Astrocyte (in vitro differentiated cells and primary cell): ENCODE measurements around the gene NDUFS2. TPM values are rescaled to one million over a fixed set of nuclear protein-coding genes. Genes with fewer than 3 reads are reported as not detected.

Experiments
- DNase-seq: peaks from one replicate; pipeline ENCODE4 v3.0.0-alpha.2; 2010; ENCODE audit warnings: low read depth
- FAIRE-seq: peaks from 2 replicates; lab custom pipeline; 2011; peaks lifted over from hg19 to GRCh38; lab: Jason Lieb, UNC
- H2AFZ ChIP-seq: 2 replicates; pipeline ENCODE4 v1.6.0; 2012; ENCODE audit warnings: low read depth, low read length, inconsistent platforms
- H3K27ac ChIP-seq: 2 replicates; pipeline ENCODE4 v1.5.1; 2011; ENCODE audit warnings: low read depth, low read length, inconsistent platforms
- H3K27me3 ChIP-seq: 2 replicates; pipeline ENCODE4 v1.6.0; 2011; ENCODE audit warnings: low read length, inconsistent platforms; ENCODE audit not compliant: insufficient read depth
- H3K36me3 ChIP-seq: 2 replicates; pipeline ENCODE4 v1.5.1; 2011; ENCODE audit warnings: low read length, inconsistent platforms; ENCODE audit not compliant: insufficient read depth
- H3K4me1 ChIP-seq: 2 replicates; pipeline ENCODE4 v1.5.1; 2011; ENCODE audit warnings: low read length, inconsistent platforms; ENCODE audit not compliant: insufficient read depth
- H3K4me2 ChIP-seq: 2 replicates; pipeline ENCODE4 v1.6.0; 2012; ENCODE audit warnings: low read length, inconsistent platforms
- H3K4me3 ChIP-seq: 2 replicates; pipeline ENCODE4 v1.5.1; 2011; ENCODE audit warnings: low read depth, mild to moderate bottlenecking, low read length, inconsistent platforms; ENCODE audit not compliant: insufficient read depth
- H3K79me2 ChIP-seq: 2 replicates; pipeline ENCODE4 v1.6.0; 2012; ENCODE audit warnings: mild to moderate bottlenecking, low read length, inconsistent platforms; ENCODE audit not compliant: insufficient read depth
- H3K9ac ChIP-seq: 2 replicates; pipeline ENCODE4 v1.6.0; 2012; ENCODE audit warnings: mild to moderate bottlenecking, low read length, inconsistent platforms
- H3K9me3 ChIP-seq: 2 replicates; pipeline ENCODE4 v1.5.1; 2012; ENCODE audit warnings: low read depth, mild to moderate bottlenecking, low read length, inconsistent platforms; ENCODE audit not compliant: insufficient read depth
- H4K20me1 ChIP-seq: 2 replicates; pipeline ENCODE4 v1.6.0; 2012; ENCODE audit warnings: low read length, inconsistent platforms; ENCODE audit not compliant: insufficient read depth
- H3K27ac Mint-ChIP-seq: one replicate; pipeline ENCODE4 v1.8.0; 2021; ENCODE audit warnings: mild to moderate bottlenecking, mixed read lengths; ENCODE audit not compliant: unreplicated experiment
- H3K27me3 Mint-ChIP-seq: one replicate; pipeline ENCODE4 v1.8.0; 2021; ENCODE audit warnings: low read depth, mixed read lengths; ENCODE audit not compliant: unreplicated experiment
- H3K36me3 Mint-ChIP-seq: one replicate; pipeline ENCODE4 v1.8.0; 2021; ENCODE audit warnings: low read depth, mixed read lengths; ENCODE audit not compliant: unreplicated experiment
- H3K4me1 Mint-ChIP-seq: one replicate; pipeline ENCODE4 v1.8.0; 2021; ENCODE audit warnings: low read depth, mixed read lengths; ENCODE audit not compliant: unreplicated experiment
- H3K4me3 Mint-ChIP-seq: one replicate; pipeline ENCODE4 v1.8.0; 2021; ENCODE audit warnings: mild to moderate bottlenecking, moderate library complexity, mixed read lengths; ENCODE audit not compliant: unreplicated experiment
- H3K9me3 Mint-ChIP-seq: one replicate; pipeline ENCODE4 v1.8.0; 2021; ENCODE audit warnings: mild to moderate bottlenecking, mixed read lengths; ENCODE audit not compliant: unreplicated experiment
- CTCF ChIP-seq: IDR thresholded peaks from 2 replicates; pipeline ENCODE4 v1.5.1; 2011; ENCODE audit warnings: low read depth, mild to moderate bottlenecking, inconsistent platforms, low read length, moderate library complexity; ENCODE audit not compliant: insufficient read depth
- EZH2 ChIP-seq: IDR thresholded peaks from 2 replicates; pipeline ENCODE4 v1.6.1; 2012; ENCODE audit warnings: mild to moderate bottlenecking, low read length, inconsistent platforms; ENCODE audit not compliant: insufficient read depth
- total RNA-seq: library from RNA; stranded (reverse); gene quantifications from 2 replicates; pipeline ENCODE4 v1.2.1, GENCODE V29; 2021

Gene NDUFS2
- total RNA-seq, 1 donor from 2014 or later = 59.9 TPM

DNA sequence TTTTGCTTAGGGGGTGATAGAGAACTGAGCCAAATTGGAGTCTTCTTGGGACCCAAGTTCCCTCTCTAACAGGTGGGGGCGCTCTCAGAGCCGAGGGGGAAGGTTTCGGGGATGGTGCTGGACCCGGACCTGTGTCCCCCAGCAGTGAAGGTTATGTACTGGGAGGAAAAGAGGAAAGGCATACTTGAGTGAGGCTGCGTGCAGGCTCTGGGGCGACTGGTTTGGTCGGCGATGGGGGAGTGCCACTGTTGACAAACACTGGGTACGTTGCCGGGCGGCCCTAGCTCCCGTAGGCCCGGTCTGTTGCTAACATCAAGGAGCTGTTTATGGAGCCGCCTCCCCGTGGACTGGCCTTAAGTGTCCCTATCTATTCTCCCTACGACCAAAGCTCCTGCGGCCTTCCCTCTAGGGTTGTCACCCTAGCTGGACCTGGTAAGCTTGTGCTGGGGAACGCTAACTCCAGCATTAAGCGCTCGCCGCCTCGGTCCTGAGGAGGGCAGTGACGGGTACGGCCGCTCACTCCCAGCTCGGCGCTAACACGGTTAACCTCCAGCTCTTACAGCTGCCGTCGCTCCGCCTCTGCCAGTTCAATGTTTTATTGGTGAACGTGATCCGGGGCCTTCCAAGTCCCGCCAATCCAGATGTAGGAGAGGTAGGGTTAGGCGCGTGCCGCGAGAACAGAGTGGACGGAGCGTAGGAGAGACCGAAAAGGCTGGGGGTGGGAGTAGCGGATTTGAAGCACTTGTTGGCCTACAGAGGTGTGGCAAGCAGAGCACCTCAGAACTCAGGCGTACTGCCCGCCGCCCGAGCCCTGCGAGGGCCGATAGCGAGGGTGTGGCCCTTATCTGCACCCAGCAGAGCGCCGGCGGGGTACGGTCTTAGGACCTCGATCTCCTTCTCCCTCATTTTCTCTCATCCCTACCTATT lies 36.2 kb upstream of the NDUFS2 start, which contains the start of gene PPOX:
PPOX (plus strand) TSS at position 685 of the 927 bp plus-strand sequence. CDS start 422 bp downstream, outside the sequence.
- Mint-ChIP-seq H3K27ac (peak within 1 kb of the TSS; percentile 94), H3K27me3 (no peaks in the 10 kb centered on the region), H3K36me3 (peaks cover 6% of the 10 kb centered on the region), H3K4me1 (peaks cover 17% of the 10 kb centered on the region), H3K4me3 (peak within 1 kb of the TSS; percentile 93), H3K9me3 (no peaks in the 10 kb centered on the region)
- peaks cover 14% of the 10 kb centered on the region for H3K4me1 ChIP-seq
- H3K27ac ChIP-seq = peak within 1 kb of the TSS; percentile 83
- peak within 1 kb of the TSS; percentile 94 for H2AFZ ChIP-seq
- peaks cover 4% of the 10 kb centered on the region for H3K36me3 ChIP-seq
- peak within 1 kb of the TSS; percentile 95 for H3K4me3 ChIP-seq
- peak within 1 kb of the TSS; percentile 89 for H3K9ac ChIP-seq
- TF ChIP-seq EZH2 = no peak
- peak; percentile 35 for TF ChIP-seq CTCF
- no peaks in the 10 kb centered on the region for H3K9me3 ChIP-seq
- no peak for FAIRE-seq
- peaks cover 21% of the 10 kb centered on the region for H3K79me2 ChIP-seq
- no peaks in the 10 kb centered on the region for H3K27me3 ChIP-seq
- peak within 1 kb of the TSS; percentile 98 for H3K4me2 ChIP-seq
- DNase-seq = peak; percentile 97
- H4K20me1 ChIP-seq = no peaks in the 10 kb centered on the region

DNA sequence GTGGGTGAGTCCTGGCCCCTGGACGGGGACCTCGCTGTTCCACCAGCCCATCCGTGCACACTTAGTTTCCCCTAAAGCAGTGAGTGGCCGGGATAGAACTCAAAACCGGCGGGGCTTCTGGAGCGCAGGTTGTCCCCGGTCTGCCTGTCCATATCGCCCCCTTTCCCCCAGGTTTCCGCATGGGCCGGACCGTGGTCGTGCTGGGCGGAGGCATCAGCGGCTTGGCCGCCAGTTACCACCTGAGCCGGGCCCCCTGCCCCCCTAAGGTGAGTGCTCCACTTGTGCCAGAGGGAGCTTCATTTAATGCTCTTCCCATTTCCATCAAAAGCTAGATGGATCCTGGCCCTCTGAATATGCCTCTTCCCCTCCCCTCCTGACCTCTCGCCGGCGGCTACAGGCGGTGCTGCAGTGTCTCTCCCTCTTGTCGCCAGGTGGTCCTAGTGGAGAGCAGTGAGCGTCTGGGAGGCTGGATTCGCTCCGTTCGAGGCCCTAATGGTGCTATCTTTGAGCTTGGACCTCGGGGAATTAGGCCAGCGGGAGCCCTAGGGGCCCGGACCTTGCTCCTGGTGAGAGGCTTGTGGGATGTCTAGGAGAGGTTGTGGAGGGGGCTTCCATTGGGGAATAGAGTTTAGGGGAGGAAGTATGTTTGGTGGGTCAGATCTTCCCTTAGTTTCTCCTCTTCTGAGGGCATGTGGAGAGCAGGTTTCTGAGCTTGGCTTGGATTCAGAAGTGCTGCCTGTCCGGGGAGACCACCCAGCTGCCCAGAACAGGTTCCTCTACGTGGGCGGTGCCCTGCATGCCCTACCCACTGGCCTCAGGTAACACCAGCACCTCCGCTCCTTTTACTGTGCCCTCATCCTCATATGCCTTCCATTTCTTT lies 35.3 kb upstream of the NDUFS2 start:
- no peak for FAIRE-seq
- peak overlapping the region; percentile 83 for H3K27ac ChIP-seq

More for the DNA sequence above, 35.3 kb upstream of the NDUFS2 start:
- H3K36me3 Mint-ChIP-seq = peaks cover 11% of the 10 kb centered on the region
- no peak for DNase-seq
- no peaks in the 10 kb centered on the region for H3K9me3 Mint-ChIP-seq
- TF ChIP-seq CTCF (no peak), EZH2 (no peak)
- H3K4me1 ChIP-seq = peaks cover 14% of the 10 kb centered on the region
- peaks cover 12% of the 10 kb centered on the region for H3K4me1 Mint-ChIP-seq
- peak overlapping the region; percentile 93 for H3K4me3 Mint-ChIP-seq
- peak overlapping the region; percentile 98 for H3K4me2 ChIP-seq
- H3K27ac Mint-ChIP-seq = peak overlapping the region; percentile 60
- H3K79me2 ChIP-seq = peaks cover 14% of the 10 kb centered on the region
- peaks cover 10% of the 10 kb centered on the region for H3K36me3 ChIP-seq
- H3K27me3 Mint-ChIP-seq = no peaks in the 10 kb centered on the region
- peak overlapping the region; percentile 94 for H2AFZ ChIP-seq
- H3K27me3 ChIP-seq = no peaks in the 10 kb centered on the region
- H4K20me1 ChIP-seq = peaks cover 4% of the 10 kb centered on the region
- H3K4me3 ChIP-seq = peak overlapping the region; percentile 95
- no peaks in the 10 kb centered on the region for H3K9me3 ChIP-seq
- peak overlapping the region; percentile 89 for H3K9ac ChIP-seq
